ENCODE measurements around the gene ST3GAL4.

DNA sequence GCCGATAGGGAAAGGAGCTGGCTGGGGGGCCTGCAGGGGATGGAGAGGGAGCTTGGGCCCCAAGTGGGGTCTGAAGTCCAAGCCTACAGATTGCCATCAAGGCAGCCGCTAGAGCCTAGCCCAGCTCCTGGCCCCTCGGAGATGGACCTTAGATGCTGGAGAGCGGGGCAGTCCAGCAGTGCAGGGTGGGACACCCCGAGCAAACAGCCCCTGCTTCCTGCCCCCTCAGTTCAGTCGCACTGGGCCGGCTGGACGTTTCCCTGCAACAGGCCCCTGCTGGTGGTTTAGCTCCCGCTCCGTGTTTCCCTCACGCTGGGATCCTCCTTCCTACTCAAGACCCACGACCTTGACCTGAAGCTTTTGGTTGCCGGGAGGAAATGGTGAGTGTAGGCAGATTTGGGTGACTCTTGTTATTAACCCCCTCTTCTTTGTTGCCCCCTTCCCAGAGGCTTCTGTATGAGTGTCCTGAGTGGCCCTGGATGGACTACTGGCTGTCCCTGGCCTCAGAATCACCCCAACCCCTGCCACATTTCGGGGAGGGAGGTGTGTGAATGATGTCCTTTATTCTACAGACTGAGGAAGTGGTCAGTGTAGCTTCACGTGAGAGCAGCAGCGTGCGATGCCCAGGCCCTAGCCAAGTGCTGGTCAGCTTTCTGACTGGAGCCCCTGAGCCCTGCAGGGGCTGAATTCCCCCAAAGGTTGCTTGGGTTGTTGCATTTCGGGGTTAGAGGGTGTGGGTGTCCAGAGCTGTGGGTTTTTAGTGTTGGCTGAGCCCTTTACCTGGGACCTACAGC lies 2.7 kb downstream of the ST3GAL4 start:
- TF ChIP-seq, protein P1, sequence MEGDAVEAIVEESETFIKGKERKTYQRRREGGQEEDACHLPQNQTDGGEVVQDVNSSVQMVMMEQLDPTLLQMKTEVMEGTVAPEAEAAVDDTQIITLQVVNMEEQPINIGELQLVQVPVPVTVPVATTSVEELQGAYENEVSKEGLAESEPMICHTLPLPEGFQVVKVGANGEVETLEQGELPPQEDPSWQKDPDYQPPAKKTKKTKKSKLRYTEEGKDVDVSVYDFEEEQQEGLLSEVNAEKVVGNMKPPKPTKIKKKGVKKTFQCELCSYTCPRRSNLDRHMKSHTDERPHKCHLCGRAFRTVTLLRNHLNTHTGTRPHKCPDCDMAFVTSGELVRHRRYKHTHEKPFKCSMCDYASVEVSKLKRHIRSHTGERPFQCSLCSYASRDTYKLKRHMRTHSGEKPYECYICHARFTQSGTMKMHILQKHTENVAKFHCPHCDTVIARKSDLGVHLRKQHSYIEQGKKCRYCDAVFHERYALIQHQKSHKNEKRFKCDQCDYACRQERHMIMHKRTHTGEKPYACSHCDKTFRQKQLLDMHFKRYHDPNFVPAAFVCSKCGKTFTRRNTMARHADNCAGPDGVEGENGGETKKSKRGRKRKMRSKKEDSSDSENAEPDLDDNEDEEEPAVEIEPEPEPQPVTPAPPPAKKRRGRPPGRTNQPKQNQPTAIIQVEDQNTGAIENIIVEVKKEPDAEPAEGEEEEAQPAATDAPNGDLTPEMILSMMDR (IDR thresholded peaks at IDR 0.05): no peak
- TF ChIP-seq POLR2A (IDR thresholded peaks at IDR 0.05): no peak

Data from testis (tissue), 2 donors.